Stimulated activated CD8-positive, alpha-beta memory T cell treated with anti-CD3 and anti-CD28 coated beads, Interleukin-12 subunit alpha, Interleukin-12 subunit beta, amount 100 ng/mL, for 24 hours (primary cell): Measurements from ENCODE around the gene RBCK1.
"Not testable (repeated sequence)": the region's sequence is repeated elsewhere in the genome, so short reads cannot be mapped to it uniquely, and the experiment has no call there.

Experiments used
- DNase-seq: peaks from one replicate; pipeline ENCODE4 v3.0.0-alpha.2; 2020; ENCODE audit errors: extremely low read depth

RBCK1 gene

DNA sequence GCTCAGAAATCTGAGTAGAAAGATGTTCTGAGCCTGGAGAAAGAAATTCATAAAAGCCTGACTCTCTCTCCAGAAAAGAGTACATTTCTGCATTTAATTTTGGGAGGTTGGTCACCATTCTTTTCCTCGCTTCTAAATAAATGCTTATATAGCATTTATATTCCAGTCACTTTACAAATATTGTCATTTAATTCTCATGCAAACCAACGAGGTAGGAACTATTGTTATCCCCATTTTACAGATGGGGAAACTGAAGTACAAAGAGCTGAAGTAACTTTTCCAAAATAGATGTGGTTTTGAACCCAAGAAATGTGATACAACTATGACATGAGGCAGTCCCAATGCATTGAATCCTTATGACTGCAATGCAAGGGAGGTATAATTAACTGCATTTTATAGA is 32.0 kb upstream of the RBCK1 start:
- no peak for DNase-seq

DNA sequence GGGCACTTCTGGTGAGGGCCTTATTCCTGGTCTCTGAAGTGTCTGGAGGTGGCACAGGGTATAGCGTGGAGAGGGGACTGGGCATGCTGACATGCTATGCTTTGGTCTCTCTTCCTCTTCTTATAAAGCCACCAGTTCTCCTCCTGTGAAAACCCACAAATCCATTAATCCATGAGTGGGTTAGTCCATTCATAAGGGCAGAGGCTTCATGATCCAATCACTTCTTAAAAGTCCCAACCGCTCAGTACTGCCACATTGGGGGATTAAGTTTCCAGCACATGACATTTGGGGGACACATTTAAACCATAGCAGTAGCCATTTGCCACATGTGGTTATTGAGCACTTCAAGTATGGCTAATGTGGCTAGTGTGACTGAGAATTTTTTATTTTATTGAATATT is 31.3 kb upstream of the RBCK1 start:
- DNase-seq: no peak

DNA sequence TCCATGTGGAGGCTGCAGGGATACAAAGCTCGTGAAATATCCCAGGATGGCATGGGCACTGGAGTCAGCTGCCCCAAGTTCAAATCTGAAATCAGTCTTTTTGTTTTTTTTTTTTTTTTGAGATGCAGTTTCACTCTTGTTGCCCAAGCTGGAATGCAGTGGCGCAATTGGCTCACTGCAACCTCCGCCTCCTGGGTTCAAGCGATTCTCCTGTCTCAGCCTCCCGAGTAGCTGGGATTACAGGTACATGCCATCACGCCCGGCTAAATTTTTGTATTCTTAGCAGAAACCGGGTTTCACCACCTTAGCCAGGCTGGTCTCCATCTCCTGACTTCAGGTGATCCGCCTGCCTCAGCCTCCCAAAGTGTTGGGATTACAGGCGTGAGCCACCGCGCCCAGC is 30.5 kb upstream of the RBCK1 start:
- DNase-seq: not testable (repeated sequence)

DNA sequence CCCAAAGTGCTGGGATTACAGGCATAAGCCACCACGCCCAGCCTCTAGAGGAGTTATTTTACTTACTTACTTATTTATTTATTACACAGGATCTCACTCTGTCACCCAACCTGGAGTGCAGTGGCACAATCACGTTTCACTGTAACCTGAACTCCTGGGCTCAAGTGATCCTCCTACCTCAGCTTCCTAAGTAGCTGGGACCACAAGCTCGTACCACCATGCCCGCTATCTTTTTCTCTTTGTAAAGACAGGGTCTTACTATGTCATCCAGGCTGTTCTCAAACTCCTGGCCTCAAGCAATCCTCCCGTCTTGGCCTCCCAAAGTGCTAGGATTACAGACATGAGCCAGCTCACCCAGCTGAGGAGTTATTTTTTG is 29.1 kb upstream of the RBCK1 start:
- no peak for DNase-seq

DNA sequence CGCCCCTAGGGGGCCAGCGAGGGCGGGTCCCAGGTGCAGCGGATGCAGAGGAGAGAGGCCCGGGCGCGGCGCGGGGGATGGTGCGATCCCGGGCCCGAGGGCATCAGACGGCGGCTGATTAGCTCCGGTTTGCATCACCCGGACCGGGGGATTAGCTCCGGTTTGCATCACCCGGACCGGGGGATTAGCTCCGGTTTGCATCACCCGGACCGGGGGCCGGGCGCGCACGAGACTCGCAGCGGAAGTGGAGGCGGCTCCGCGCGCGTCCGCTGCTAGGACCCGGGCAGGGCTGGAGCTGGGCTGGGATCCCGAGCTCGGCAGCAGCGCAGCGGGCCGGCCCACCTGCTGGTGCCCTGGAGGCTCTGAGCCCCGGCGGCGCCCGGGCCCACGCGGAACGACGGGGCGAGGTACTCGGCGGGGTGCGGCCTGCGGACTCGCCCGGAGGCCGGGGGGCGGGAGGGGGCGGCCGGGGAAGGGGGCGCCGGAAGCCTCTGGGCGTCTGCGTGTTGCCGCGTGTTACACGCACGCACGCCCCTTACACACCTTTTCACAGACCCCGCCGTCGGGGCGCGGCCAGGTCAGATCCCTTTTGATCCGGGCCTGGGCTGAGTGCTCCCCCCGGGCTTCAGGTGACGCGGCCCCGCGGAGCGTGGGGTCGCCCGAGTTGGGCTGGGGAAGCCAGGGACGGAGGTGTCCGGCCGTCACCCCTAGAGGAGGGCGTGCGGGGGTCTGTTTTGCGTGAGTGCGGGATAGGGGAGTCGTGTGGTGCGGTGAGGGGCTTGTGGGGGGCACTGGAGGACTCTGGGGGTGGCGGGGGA is 27.1 kb upstream of the RBCK1 start:
- peak; percentile 25 for DNase-seq

DNA sequence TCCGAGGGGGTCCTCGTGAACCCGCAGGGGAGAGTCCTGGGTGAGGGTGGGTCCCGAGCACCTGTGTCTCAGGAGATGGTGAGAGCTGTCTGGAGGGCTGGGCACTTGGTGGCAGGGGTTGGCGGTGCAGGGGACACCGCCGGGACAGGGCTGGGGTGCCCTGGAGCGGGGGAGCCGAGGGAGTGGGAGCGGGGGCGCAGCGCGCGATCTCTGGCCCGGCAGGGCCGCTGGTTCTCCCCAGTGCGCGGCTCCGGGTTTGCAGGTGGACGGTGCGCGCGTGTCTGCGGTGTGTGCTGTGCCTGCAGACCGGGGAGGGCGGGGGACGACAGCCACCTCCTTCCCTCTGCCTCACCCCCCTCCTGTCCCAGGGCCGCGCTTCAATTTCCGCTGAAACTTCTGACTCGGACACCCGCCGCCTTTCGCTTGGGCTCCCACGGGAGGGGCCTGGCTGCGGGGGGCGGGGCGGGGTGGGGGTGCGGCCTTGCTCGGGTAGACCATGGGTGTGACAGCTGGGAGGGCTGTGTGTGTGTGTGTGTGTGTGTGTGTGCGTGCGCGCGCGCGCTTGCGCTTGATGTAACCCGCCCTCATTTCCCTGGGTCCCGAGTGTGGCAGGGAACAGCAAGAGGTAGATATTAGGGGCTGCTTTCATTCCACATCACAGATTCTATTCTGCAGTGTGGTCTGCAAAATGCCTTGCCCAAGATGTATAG is 26.4 kb upstream of the RBCK1 start:
- DNase-seq: peak; percentile 26

DNA sequence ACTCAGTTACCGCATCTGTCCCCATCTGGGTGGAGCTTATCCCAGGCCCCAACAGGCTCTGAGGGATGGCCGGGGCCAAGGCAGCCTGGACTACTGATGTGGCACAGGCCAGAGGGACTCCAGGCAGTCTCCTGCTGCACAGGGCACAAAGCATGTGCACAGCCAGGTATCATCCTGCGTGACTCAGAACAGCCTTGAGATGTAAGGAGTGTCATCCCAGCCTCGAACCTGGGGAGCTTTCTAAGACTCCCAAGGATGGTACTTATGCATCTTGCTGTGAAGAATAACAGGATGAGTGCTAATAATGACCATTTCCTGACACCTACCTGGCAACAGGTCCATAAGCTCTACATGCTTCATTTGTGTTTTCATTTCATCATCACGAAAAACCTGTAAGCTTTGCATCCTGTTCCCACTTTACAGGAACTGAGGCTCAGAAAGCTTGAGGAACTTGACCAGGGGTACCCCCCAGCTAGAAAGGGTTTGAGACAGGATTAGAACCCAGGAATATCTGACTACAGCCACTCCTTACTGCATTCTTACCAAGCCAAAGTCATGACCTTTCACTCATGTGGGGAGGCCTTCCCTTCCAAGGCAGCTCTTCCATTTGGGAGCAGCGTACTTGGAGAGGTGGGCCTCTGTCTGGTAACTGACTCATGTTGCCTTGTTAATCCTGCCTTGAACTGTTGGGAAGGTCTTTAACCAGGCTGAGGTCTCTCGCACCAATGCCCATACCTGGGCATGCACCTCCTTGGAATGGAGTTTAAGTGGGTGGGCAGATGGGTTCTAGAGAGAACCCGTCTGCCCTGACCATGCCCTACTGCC is 25.6 kb upstream of the RBCK1 start:
- no peak for DNase-seq

DNA sequence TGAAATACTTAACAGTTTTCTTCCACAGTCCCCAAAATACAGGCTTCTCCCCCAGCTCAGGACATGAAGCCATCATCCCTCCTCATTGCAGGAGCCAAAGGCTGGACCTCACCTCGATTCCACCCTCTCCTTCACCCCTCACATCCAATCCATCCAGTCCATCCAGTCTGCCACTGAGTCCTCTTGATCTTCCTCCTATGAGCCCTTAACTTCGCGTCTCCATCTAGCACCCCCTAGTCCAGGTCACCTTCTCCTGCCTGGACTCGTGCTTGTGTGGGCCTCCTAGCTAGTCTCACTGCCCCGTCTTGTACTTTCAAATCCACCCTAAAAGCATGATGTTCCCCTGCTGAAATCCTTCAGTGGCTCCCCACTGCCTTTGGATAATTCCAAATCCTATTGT is 24.2 kb upstream of the RBCK1 start:
- DNase-seq: no peak

DNA sequence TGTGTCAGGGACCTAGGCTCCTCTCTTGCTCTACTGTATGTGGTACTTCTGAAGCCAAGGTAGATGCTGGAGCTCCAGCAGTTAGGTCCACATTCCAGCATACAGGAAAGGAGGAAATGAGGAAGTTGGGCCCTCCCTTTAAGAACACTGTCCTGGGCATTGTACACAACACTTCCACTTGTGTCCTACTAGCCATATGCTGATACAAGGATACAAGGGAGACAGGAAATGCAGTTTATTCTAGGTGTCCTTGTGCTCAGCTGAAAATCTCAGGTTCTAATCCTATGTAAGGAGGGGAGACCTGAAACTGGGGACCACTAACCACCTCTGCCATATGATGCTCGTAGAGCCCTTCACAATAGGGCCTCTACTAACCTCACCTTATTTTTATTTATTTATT is 23.4 kb upstream of the RBCK1 start:
- no peak for DNase-seq

DNA sequence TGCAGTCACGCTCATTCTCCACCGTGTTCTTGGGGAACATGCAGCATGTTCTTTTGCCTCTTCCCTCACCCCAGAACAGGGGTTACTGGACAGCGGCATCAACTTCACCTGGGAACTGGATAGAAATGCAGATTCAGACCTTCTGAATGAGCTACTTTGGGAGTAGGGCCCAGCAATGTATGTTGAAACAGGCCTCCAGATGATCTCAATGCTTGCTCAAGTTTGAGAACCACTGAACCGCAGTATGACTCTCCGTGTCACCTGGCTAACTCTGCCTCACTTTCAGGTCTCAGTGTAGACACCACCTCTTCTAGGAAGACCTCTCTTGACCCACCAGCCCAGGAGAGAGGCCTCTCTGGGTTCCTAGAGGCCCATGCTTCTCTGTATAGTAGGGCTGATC is 22.7 kb upstream of the RBCK1 start:
- no peak for DNase-seq

DNA sequence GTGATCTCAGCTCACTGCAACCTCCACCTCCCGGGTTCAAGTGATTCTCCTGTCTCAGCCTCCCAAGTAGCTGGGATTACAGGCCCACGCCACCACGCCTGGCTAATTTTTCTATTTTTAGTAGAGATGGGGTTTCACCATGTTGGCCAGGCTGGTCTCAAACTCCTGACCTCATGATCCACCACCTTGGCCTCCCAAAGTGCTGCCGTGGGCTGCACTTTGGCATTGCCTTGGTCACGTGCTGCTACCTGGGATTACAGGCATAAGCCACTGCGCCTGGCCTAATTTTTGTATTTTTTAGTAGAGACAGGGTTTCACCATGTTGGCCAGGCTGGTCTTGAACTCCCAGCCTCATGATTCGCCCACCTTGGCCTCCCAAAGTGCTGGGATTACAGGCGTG is 21.5 kb upstream of the RBCK1 start:
- DNase-seq: not testable (repeated sequence)

DNA sequence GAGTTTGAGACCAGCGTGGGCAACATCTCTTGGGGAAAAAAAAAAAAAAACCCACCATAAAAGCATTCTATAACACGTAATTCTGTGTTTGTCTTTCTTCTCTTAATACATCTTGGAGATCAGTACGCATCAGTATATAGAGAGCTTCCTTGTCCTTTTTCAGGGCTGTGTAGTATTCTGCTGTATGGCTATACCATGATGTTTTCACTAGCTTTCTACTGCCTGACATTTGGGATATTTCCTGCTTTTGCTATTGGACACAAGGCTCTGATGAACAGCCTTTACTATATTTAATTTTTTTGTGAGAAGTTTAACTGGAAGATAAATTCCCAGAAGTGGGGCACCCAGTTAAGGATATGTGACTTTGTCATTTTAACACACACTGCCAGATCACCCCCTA is 20.6 kb upstream of the RBCK1 start:
- no peak for DNase-seq

DNA sequence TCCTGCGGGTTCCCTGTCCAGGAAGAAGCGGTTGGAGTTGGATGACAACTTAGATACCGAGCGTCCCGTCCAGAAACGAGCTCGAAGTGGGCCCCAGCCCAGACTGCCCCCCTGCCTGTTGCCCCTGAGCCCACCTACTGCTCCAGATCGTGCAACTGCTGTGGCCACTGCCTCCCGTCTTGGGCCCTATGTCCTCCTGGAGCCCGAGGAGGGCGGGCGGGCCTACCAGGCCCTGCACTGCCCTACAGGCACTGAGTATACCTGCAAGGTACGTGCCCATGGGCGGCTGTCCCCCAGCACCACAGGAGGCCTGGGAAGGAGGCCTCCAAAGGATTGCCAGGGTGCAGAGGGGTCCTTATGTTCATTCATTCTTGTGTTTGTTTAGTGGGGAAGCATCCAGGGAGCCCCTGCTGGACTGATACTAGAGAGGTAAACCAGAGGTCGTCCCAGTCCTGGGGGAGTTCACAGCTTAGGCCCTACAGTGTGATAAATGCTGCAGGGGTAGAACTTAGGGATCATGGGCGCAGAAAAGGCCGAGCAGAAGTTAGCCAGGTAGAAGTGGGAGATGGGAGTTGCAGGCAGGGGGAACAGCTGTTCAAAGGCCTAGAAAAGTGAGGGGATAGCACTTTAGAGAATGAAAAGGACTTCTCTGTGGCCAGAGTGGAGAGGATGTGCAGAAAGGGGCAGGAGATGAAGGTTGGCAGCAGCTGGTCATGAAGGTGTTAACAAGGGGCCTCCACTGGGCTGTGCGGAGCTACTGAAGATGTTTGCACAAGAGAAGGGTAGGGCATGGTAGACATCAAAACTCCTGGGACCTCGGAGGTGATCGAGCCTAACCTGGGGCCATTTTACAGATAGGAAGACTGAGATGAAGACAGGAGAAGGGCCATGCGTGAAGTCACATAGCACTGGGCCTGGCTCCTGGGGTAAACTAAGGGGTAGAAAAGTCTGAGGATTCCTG is 19.8 kb upstream of the RBCK1 start:
- no peak for DNase-seq

DNA sequence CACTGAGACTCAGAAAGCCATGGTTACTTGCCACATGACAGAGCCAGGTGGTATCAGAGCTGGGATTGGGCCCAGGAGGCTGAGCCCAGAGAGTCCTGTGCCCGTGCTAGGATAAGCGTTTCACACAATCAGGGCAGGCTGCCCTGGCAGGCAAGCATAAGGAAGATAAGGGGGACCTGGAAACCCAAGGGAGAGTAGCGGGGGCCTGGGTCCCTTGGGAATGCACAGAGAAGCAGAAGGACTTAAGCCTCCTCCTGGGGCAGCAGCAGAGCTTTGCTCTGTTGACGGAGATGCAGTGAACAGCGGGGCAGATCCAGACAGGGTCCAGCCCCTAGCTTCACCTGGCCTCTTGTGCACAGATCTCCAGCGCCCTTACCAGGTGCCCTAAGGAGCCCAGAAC is 18.9 kb upstream of the RBCK1 start:
- DNase-seq: no peak

DNA sequence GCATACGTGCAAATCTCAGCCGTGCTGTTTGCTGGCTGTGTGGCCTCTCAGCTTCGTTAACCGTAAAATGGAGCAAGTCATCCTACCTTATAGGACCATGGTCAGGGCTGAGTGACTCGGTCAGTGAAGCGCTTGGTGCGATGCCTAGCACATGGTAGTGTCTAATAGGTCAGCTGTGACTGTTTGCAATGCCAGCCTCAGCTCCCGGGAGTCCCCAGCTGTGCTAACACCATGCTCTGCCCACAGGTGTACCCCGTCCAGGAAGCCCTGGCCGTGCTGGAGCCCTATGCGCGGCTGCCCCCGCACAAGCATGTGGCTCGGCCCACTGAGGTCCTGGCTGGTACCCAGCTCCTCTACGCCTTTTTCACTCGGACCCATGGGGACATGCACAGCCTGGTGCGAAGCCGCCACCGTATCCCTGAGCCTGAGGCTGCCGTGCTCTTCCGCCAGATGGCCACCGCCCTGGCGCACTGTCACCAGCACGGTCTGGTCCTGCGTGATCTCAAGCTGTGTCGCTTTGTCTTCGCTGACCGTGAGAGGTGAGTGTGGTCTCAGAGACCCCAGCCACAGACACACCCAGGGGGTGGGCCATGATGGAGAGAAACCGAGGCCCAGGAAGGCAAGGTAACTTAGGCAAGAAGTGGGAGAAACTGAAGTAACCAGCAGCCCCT is 16.9 kb upstream of the RBCK1 start:
- no peak for DNase-seq

DNA sequence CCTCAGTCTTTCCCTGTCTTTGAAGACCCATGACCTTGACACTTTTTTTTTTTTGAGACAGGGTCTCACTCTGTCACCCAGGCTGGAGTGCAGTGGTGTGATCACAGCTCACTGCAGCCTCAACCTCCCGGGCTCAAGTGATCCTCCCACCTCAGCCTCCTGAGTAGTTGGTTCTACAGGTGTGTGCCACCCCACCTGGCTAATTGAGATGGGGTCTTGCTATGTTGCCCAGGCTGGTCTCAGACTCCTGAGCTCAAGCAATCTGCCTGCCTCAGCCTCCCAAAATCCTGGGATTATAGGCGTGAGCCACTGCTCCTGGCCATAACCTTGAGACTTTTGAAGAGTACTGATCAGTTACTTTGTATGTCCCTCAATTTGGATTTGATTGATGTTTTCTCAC is 14.8 kb upstream of the RBCK1 start:
- DNase-seq: not testable (repeated sequence)

DNA sequence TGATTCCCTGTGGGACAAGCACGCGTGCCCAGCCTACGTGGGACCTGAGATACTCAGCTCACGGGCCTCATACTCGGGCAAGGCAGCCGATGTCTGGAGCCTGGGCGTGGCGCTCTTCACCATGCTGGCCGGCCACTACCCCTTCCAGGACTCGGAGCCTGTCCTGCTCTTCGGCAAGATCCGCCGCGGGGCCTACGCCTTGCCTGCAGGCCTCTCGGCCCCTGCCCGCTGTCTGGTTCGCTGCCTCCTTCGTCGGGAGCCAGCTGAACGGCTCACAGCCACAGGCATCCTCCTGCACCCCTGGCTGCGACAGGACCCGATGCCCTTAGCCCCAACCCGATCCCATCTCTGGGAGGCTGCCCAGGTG is 11.9 kb upstream of the RBCK1 start:
- DNase-seq: no peak

DNA sequence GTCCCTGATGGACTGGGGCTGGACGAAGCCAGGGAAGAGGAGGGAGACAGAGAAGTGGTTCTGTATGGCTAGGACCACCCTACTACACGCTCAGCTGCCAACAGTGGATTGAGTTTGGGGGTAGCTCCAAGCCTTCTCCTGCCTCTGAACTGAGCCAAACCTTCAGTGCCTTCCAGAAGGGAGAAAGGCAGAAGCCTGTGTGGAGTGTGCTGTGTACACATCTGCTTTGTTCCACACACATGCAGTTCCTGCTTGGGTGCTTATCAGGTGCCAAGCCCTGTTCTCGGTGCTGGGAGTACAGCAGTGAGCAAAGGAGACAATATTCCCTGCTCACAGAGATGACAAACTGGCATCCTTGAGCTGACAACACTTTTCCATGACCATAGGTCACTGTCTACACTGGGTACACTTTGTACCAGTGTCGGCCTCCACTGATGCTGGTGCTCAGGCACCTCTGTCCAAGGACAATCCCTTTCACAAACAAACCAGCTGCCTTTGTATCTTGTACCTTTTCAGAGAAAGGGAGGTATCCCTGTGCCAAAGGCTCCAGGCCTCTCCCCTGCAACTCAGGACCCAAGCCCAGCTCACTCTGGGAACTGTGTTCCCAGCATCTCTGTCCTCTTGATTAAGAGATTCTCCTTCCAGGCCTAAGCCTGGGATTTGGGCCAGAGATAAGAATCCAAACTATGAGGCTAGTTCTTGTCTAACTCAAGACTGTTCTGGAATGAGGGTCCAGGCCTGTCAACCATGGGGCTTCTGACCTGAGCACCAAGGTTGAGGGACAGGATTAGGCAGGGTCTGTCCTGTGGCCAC is 11.3 kb upstream of the RBCK1 start:
- no peak for DNase-seq

DNA sequence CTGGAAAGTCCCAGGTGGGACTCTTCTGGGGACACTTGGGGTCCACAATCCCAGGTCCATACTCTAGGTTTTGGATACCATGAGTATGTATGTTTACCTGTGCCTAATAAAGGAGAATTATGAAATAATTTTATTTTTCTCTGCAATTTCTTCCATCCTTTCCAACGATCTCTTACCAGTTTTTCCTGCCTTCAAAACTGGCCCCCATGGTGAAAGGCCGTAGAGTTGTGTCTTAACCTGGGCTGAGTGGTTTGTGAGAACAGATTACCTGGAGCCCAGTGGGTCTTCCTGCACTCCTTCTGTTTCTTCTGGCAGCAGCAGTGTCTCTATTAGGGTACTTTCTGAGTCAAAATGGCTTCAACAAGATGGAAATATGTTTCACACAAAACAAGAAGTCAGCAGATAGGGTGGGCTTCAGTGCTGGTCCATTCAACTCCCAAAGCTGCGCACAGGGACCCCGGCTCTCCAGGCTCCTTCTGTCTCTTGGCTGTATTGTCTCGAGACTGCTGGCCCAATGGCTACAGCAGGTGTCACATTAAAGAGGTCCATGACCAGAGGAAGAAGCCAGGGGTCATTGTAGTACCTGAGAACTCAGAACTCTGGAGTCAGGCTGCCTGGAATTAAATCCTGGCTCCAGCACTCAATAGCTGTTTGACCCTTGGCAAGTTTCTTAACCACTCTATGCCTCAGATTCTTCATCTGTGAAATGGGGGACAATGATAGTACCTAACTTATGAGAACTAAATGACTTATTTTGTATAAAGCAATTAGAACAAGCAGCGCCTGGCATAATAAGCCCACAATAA is 10.5 kb upstream of the RBCK1 start:
- DNase-seq: no peak
